NB4 (cell line): ENCODE results near the gene SIGLEC8.
"Not testable (repeated sequence)": the region's sequence is repeated elsewhere in the genome, so short reads cannot be mapped to it uniquely, and the experiment has no call there.

ENCODE experiments used
- DNase-seq: peaks from one replicate; pipeline ENCODE4 v3.0.0; 2010; ENCODE audit warnings: low read depth
- H3K4me3 ChIP-seq: one replicate; pipeline ENCODE4 v1.5.1; 2011; ENCODE audit warnings: mild to moderate bottlenecking, low read depth, low read length, moderate library complexity
- MYC ChIP-seq: IDR thresholded peaks from 2 replicates; pipeline ENCODE4 v1.6.1; 2011; ENCODE audit warnings: low read depth, low read length
- POLR2A ChIP-seq: IDR thresholded peaks from 2 replicates; pipeline ENCODE4 v1.6.1; 2011; ENCODE audit warnings: mild to moderate bottlenecking; ENCODE audit not compliant: insufficient read length; ENCODE audit errors: extremely low read depth
- TF ChIP-seq, protein P1 (sequence below): IDR thresholded peaks from one replicate; pipeline ENCODE4 v1.5.1; 2012; ENCODE audit warnings: low read depth, low read length
- TF ChIP-seq, protein P2 (sequence below): IDR thresholded peaks from 2 replicates; pipeline ENCODE4 v1.6.1; 2011; ENCODE audit warnings: low read depth, low read length

Gene SIGLEC8

DNA sequence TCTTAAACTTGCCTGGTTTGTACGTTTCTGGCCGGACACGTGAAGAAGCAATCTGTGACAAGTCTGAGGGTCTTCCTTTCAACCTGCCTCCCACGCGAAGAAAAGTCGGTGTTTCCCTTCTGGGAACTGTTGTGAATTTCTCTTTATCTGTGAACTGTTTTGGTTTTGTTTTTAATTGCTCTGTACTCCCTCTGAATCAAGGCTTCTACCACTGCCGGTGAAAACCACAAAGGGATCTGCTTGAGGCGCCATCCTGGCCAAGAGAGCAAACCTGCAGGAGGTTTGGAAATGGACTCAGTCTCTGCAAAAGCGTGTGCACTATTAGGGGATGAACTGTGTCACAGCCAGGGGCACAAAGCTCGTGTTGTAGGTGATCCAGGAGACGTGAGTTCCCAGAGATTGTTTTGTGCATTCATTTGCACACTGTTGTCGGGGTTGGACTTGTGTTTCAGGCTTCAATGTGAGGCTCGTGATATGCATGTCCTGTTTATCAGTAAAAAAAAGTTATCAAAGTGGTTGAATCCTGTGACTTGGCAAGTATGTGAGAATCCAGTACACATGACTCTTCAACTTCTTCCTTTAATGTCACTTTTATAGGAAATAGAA is 9.7 kb downstream of the SIGLEC8 start:
- no peak overlapping the region for H3K4me3 ChIP-seq
- peak; percentile 42 for DNase-seq
- TF ChIP-seq, protein P1, sequence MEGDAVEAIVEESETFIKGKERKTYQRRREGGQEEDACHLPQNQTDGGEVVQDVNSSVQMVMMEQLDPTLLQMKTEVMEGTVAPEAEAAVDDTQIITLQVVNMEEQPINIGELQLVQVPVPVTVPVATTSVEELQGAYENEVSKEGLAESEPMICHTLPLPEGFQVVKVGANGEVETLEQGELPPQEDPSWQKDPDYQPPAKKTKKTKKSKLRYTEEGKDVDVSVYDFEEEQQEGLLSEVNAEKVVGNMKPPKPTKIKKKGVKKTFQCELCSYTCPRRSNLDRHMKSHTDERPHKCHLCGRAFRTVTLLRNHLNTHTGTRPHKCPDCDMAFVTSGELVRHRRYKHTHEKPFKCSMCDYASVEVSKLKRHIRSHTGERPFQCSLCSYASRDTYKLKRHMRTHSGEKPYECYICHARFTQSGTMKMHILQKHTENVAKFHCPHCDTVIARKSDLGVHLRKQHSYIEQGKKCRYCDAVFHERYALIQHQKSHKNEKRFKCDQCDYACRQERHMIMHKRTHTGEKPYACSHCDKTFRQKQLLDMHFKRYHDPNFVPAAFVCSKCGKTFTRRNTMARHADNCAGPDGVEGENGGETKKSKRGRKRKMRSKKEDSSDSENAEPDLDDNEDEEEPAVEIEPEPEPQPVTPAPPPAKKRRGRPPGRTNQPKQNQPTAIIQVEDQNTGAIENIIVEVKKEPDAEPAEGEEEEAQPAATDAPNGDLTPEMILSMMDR, result no peak
- TF ChIP-seq, protein P2, sequence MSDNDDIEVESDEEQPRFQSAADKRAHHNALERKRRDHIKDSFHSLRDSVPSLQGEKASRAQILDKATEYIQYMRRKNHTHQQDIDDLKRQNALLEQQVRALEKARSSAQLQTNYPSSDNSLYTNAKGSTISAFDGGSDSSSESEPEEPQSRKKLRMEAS, result no peak
- TF ChIP-seq POLR2A (no peak), MYC (no peak)

DNA sequence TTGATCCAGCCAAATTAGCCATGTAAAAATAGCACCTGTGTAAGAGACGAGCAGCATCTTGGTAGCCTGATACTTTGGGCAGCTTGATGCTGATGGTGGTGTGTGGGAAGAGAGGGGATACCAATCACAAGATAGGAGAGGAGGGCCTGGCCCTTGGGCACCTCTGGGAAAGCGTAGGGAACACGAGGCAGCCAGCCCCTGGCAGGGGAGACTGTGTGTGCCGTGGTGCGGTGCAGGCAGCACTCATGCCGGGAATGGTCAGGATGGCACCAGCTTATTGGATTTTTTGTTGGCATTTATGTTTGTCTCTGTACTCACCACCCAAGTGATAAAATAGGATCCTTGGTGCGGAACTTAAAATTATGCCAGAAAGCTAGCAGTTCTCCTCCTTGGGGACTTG is 10.2 kb downstream of the SIGLEC8 start:
- TF ChIP-seq, protein P1, result no peak
- TF ChIP-seq MYC, result no peak
- TF ChIP-seq, protein P2, result no peak
- TF ChIP-seq POLR2A, result no peak
- H3K4me3 ChIP-seq, result no peak overlapping the region
- DNase-seq, result no peak

DNA sequence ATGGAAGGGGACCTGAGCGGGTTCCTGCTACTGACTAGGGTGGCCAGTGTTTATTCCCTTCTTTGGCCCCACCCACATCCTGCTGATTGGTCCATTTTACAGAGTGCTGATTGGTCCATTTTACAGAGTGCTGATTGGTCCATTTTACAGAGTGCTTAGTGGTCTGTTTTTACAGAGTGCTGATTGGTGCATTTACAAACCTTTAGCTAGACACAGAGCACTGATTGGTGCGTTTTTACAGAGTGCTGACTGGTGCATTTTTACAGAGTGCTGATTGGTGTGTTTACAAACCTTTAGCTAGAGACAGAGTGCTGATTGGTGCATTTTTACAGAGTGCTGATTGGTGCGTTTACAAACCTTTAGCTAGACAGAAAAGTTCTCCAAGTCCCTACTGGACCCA is 10.7 kb downstream of the SIGLEC8 start:
- DNase-seq, result not testable (repeated sequence)

DNA sequence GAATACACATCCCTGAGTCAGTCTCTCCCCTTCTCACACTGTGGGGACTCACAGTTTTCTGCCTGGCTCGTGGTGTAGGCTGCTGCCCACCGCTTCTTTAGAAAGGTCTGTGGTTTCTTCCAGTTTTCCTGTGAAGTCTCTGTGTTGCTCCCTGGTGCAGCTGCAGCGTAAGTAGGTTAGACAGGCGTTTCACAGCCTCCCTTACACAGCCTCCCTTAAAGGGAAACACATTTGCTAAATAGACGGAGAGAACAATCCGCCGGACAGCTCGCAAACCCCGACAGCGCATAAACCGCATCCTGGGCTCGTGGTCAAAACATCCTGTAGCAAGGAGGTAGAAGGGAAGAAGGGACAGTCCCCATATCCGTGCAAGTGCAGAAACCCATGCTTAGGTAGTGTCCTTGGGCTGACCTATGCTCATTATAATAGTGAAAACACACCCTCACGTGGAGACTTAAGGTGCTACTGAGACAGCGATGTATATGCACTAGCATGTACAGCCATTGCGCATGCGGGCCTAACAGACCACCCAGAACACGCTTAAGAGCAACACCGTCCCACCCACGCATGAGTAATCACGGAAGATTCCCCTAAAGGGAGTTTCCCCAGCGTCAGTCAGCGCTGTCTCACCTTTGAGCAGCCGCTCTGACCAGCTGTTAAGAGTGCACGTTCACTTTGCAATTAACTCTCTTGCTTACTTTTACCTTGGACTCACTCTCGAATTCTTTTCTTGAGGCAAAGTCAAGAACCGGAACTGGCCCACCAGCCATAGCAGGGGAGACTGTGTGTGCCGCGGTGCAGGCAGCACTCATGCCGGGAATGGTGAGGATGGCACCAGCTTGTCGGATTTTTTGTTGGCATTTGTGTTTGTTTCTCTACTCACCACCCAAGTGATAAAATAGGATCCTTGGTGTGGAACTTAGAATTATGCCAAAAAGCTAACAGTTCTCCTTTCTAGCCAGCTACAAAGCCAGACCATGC is 16.6 kb downstream of the SIGLEC8 start:
- peak; percentile 91 for DNase-seq
- peak overlapping the region; percentile 62 for H3K4me3 ChIP-seq
- TF ChIP-seq POLR2A (no peak), MYC (peak; percentile 62; the same call in 1 of the 2 replicates)
- TF ChIP-seq, protein P2, result peak; percentile 60; the same call in 1 of the 2 replicates
- TF ChIP-seq, protein P1, result no peak

More for the DNA sequence above, 10.7 kb downstream of the SIGLEC8 start:
- H3K4me3 ChIP-seq, result not testable (repeated sequence)

DNA sequence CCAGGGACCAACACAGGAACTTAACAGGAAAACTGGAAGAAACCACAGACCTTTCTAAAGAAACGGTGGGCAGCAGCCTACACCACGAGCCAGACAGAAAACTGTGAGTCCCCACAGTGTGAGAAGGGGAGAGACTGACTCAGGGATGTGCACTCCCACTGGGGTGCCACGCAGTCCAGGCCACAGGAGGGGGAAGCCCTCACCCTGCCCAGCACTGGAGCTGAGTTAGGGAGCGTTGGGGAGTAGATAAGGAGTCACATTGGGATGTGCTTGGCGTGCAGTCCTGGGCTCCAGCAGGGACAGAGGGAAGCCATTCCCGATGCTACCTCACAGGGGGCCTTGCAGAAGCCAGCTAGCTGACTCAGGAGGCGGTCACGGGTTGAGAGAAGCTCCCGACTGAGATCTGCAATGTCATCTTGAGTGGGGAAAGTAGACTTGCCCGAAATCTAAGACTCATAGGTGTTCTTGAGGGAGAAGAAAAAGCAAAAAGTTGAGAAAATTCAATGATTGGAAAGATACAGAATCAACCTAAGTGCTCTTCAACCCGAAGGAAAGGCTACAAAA is 17.3 kb downstream of the SIGLEC8 start:
- peak overlapping the region; percentile 62 for H3K4me3 ChIP-seq
- TF ChIP-seq MYC (no peak), POLR2A (no peak)
- TF ChIP-seq, protein P1, result no peak
- TF ChIP-seq, protein P2, result no peak
- peak; percentile 62 for DNase-seq

DNA sequence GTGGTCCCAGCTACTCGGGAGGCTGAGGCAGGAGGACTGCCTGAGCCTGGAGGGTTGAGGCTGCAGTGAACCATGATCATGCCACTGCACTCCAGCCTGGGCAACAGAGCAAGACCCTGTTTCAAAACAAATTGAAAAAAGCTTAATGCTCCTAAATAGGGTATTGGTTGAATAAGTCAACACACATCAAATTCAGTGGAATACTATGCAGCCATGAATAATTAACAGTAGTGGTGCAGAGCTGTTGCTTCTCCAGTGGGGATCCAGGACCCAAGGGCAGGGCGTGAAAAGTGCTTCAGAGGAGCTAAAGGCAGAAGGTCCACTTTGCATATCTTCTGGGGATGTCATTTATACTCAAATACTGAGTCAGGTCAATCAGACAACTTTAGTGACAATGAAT is 18.2 kb downstream of the SIGLEC8 start:
- no peak for DNase-seq
- no peak for TF ChIP-seq POLR2A
- no peak for TF ChIP-seq MYC
- TF ChIP-seq, protein P2, result no peak
- TF ChIP-seq, protein P1, result no peak
- H3K4me3 ChIP-seq, result no peak overlapping the region
